Measurements from ENCODE around the gene DOK6.
"Not testable (repeated sequence)": the region's sequence is repeated elsewhere in the genome, so short reads cannot be mapped to it uniquely, and the experiment has no call there.

The DOK6 gene

DNA sequence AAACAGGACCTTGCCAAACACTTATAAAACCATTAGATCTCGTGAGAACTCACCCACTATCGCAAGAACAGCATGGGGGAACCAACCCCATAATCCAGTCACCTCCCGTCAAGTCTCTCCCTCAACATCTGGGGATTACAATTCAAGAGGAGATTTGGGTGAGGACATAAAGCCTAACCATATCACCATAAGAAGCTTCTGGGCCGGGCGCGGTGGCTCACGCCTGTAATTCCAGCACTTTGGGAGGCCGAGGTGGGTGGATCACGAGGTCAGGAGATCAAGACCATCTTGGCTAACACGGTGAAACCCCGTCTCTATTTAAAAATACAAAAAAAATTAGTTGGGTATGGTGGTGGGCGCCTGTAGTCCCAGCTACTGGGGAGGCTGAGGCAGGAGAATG is 434.3 kb downstream of the DOK6 start:
- not testable (repeated sequence) for H3K79me1 ChIP-seq (replicated peaks; ENCODE audit: low read length, poor library complexity, severe bottlenecking); H2BK15ac ChIP-seq (ENCODE audit: low read depth, poor library complexity, severe bottlenecking); H2BK5ac ChIP-seq (ENCODE audit: low read depth, low read length, poor library complexity, severe bottlenecking); H3K9ac ChIP-seq (ENCODE audit: low read length); H4K8ac ChIP-seq (ENCODE audit: low read length); H2BK12ac ChIP-seq (ENCODE audit: low read length in 2 of 2); H3K9me3 ChIP-seq (ENCODE audit: control insufficient read depth, low read length); H2AFZ ChIP-seq (ENCODE audit: low read depth, low read length); H3K14ac ChIP-seq (ENCODE audit: low read length in 2 of 2); H4K91ac ChIP-seq (ENCODE audit: low read length); DNase-seq; H3K23ac ChIP-seq (ENCODE audit: low read length in 2 of 2); H3K27ac ChIP-seq (ENCODE audit: low read length, poor library complexity, severe bottlenecking); H3K4me1 ChIP-seq (ENCODE audit: control insufficient read depth, insufficient read depth, low read depth, low read length); H3K4me3 ChIP-seq (ENCODE audit: insufficient read depth in 1 of 2, low read depth in 1 of 2, low read length in 2 of 2); H3K4me2 ChIP-seq (ENCODE audit: low read length, poor library complexity, severe bottlenecking); H3K36me3 ChIP-seq (ENCODE audit: control insufficient read depth in 1 of 2, insufficient read depth in 2 of 2, low read depth in 1 of 2, low read length in 2 of 2); H3K4ac ChIP-seq (ENCODE audit: low read depth in 1 of 2, low read length in 2 of 2); H2AK5ac ChIP-seq (ENCODE audit: low read length, severe bottlenecking); H3K18ac ChIP-seq (ENCODE audit: low read depth in 1 of 2, low read length in 2 of 2); H3K27me3 ChIP-seq (ENCODE audit: control insufficient read depth in 1 of 2, insufficient read depth in 1 of 2, low read length in 2 of 2); H2BK120ac ChIP-seq (ENCODE audit: low read depth, low read length)
- 92% methylated on average over 9 of the region's 12 CpGs for WGBS

DNA sequence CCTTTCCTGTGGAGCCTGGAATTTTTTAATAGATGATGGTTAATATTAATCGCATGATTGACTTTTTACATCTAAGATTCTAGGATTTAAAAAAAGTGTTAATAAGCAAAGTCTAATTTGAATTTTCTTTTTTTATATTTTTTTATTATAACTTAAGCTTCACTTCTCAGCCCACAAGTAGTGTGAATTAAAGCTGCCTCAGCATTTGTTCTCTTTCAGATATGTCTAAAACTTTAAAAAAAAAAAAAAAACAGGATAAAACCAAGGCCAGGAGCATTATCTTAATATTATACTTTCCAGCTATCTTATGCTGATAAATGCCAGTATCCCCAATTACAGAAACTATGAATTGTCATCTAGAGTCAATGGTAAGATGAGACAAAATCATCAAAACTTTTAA is 437.3 kb downstream of the DOK6 start:
- H4K91ac ChIP-seq (ENCODE audit: low read length): no peak overlapping the region
- no peak overlapping the region for H2BK12ac ChIP-seq (ENCODE audit: low read length in 2 of 2)
- H3K4me1 ChIP-seq (ENCODE audit: control insufficient read depth, insufficient read depth, low read depth, low read length): peaks cover 2% of the 10 kb centered on the region
- no peak overlapping the region for H4K8ac ChIP-seq (ENCODE audit: low read length)
- no peak overlapping the region for H2AFZ ChIP-seq (ENCODE audit: low read depth, low read length)
- no peaks in the 10 kb centered on the region for H3K9me3 ChIP-seq (ENCODE audit: control insufficient read depth, low read length)
- H3K9ac ChIP-seq (ENCODE audit: low read length): no peak overlapping the region
- no peak overlapping the region for H3K4ac ChIP-seq (ENCODE audit: low read depth in 1 of 2, low read length in 2 of 2)
- H2BK120ac ChIP-seq (ENCODE audit: low read depth, low read length): no peak overlapping the region
- no peak overlapping the region for H3K18ac ChIP-seq (ENCODE audit: low read depth in 1 of 2, low read length in 2 of 2)
- no peak overlapping the region for H3K27ac ChIP-seq (ENCODE audit: low read length, poor library complexity, severe bottlenecking)
- H3K4me3 ChIP-seq (ENCODE audit: insufficient read depth in 1 of 2, low read depth in 1 of 2, low read length in 2 of 2): no peak overlapping the region
- H3K23ac ChIP-seq (ENCODE audit: low read length in 2 of 2): no peak overlapping the region
- no peaks in the 10 kb centered on the region for H3K27me3 ChIP-seq (ENCODE audit: control insufficient read depth in 1 of 2, insufficient read depth in 1 of 2, low read length in 2 of 2)
- no peak overlapping the region for H2BK5ac ChIP-seq (ENCODE audit: low read depth, low read length, poor library complexity, severe bottlenecking)
- H3K14ac ChIP-seq (ENCODE audit: low read length in 2 of 2): no peak overlapping the region
- H3K36me3 ChIP-seq (ENCODE audit: control insufficient read depth in 1 of 2, insufficient read depth in 2 of 2, low read depth in 1 of 2, low read length in 2 of 2): no peaks in the 10 kb centered on the region
- WGBS: no CpG with 5 or more reads among the region's 1 CpG
- H3K4me2 ChIP-seq (ENCODE audit: low read length, poor library complexity, severe bottlenecking): no peak overlapping the region
- no peak for DNase-seq
- no peak overlapping the region for H2AK5ac ChIP-seq (ENCODE audit: low read length, severe bottlenecking)
- H2BK15ac ChIP-seq (ENCODE audit: low read depth, poor library complexity, severe bottlenecking): no peak overlapping the region
- no peaks in the 10 kb centered on the region for H3K79me1 ChIP-seq (replicated peaks; ENCODE audit: low read length, poor library complexity, severe bottlenecking)

DNA sequence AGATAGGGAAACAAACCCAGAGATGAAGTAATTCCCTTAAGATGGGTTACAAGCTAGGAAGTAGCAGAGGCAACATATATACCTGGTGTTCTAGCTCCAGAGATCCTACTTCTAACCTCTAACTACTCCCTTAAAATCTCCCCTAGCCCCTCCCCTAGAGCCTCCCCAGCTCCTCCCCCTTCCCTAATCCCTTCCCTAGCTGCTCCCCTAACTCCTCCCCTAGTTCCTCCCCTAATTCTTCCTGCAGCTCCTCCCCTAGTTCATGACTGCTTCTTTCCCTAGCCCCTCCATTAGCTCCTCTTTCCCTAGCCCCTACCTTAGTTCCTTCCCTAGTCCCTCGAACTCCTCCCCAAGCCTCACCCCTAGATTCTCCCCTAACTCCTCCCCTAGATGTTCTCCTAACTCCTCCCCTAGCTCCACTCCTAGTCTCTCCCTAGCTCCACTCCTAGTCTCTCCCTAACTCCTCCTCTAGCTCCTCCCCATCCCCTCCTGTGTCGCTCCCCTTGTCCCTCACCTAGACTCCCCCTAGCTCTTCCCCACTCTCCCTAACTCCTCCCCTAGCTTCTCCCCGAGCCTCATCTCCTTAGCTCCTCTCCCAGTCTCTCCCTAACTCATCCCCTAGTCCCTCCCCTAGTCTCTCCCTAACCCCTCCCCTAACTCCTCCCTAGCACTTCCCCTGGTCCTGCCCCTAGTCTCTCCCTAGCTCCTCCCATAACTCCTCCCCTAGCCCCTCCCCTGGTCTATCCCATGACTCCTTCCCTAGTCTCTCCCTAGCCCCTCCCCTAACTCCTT is 438.1 kb downstream of the DOK6 start:
- no peak overlapping the region for H2BK15ac ChIP-seq (ENCODE audit: low read depth, poor library complexity, severe bottlenecking)
- H3K14ac ChIP-seq (ENCODE audit: low read length in 2 of 2): peak overlapping the region in 1 of 2 experiments; percentile 71
- H4K8ac ChIP-seq (ENCODE audit: low read length): no peak overlapping the region
- H2AK5ac ChIP-seq (ENCODE audit: low read length, severe bottlenecking): no peak overlapping the region
- no peak overlapping the region for H2BK120ac ChIP-seq (ENCODE audit: low read depth, low read length)
- H3K27ac ChIP-seq (ENCODE audit: low read length, poor library complexity, severe bottlenecking): no peak overlapping the region
- no peak overlapping the region for H3K4me2 ChIP-seq (ENCODE audit: low read length, poor library complexity, severe bottlenecking)
- DNase-seq: no peak
- no peak overlapping the region for H3K9ac ChIP-seq (ENCODE audit: low read length)
- H2BK5ac ChIP-seq (ENCODE audit: low read depth, low read length, poor library complexity, severe bottlenecking): no peak overlapping the region
- no peak overlapping the region for H2BK12ac ChIP-seq (ENCODE audit: low read length in 2 of 2)
- no peak overlapping the region for H3K4ac ChIP-seq (ENCODE audit: low read depth in 1 of 2, low read length in 2 of 2)
- no peaks in the 10 kb centered on the region for H3K27me3 ChIP-seq (ENCODE audit: control insufficient read depth in 1 of 2, insufficient read depth in 1 of 2, low read length in 2 of 2)
- H3K9me3 ChIP-seq (ENCODE audit: control insufficient read depth, low read length): no peaks in the 10 kb centered on the region
- peaks cover 2% of the 10 kb centered on the region for H3K4me1 ChIP-seq (ENCODE audit: control insufficient read depth, insufficient read depth, low read depth, low read length)
- 94% methylated on average over 3 of the region's 3 CpGs for WGBS
- no peaks in the 10 kb centered on the region for H3K79me1 ChIP-seq (replicated peaks; ENCODE audit: low read length, poor library complexity, severe bottlenecking)
- H4K91ac ChIP-seq (ENCODE audit: low read length): no peak overlapping the region
- no peak overlapping the region for H2AFZ ChIP-seq (ENCODE audit: low read depth, low read length)
- no peak overlapping the region for H3K18ac ChIP-seq (ENCODE audit: low read depth in 1 of 2, low read length in 2 of 2)
- no peak overlapping the region for H3K23ac ChIP-seq (ENCODE audit: low read length in 2 of 2)
- H3K36me3 ChIP-seq (ENCODE audit: control insufficient read depth in 1 of 2, insufficient read depth in 2 of 2, low read depth in 1 of 2, low read length in 2 of 2): no peaks in the 10 kb centered on the region
- H3K4me3 ChIP-seq (ENCODE audit: insufficient read depth in 1 of 2, low read depth in 1 of 2, low read length in 2 of 2): no peak overlapping the region

DNA sequence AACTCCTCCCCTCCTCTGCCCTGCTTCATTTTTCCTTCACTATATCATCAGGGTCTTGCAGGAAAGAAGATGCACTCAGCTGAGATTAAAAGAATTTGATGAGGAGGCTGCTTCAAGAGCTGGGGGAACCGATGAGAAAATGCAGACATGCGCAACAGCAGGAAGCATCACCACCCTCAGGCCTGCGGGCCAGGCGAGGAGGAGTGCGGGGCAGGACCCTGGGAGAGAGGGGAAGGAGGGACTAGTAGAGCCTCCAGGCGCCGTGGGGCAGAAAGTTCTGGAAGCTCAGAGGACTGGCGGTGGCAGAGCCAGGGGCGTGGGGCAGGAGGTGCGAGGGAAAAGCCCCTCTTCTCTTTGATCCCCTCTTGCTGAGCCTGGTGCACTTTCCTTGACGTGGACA is 438.8 kb downstream of the DOK6 start:
- no peak overlapping the region for H3K4me2 ChIP-seq (ENCODE audit: low read length, poor library complexity, severe bottlenecking)
- peaks cover 2% of the 10 kb centered on the region for H3K4me1 ChIP-seq (ENCODE audit: control insufficient read depth, insufficient read depth, low read depth, low read length)
- 94% methylated on average over 10 of the region's 11 CpGs for WGBS
- no peak overlapping the region for H3K4ac ChIP-seq (ENCODE audit: low read depth in 1 of 2, low read length in 2 of 2)
- H3K36me3 ChIP-seq (ENCODE audit: control insufficient read depth in 1 of 2, insufficient read depth in 2 of 2, low read depth in 1 of 2, low read length in 2 of 2): no peaks in the 10 kb centered on the region
- H4K91ac ChIP-seq (ENCODE audit: low read length): no peak overlapping the region
- no peak overlapping the region for H2AFZ ChIP-seq (ENCODE audit: low read depth, low read length)
- H3K23ac ChIP-seq (ENCODE audit: low read length in 2 of 2): peak overlapping the region in 1 of 2 experiments; percentile 89
- no peaks in the 10 kb centered on the region for H3K9me3 ChIP-seq (ENCODE audit: control insufficient read depth, low read length)
- no peak overlapping the region for H2BK120ac ChIP-seq (ENCODE audit: low read depth, low read length)
- DNase-seq: no peak
- H2AK5ac ChIP-seq (ENCODE audit: low read length, severe bottlenecking): no peak overlapping the region
- H3K18ac ChIP-seq (ENCODE audit: low read depth in 1 of 2, low read length in 2 of 2): no peak overlapping the region
- peak overlapping the region in 1 of 2 experiments; percentile 71 for H2BK12ac ChIP-seq (ENCODE audit: low read length in 2 of 2)
- no peaks in the 10 kb centered on the region for H3K79me1 ChIP-seq (replicated peaks; ENCODE audit: low read length, poor library complexity, severe bottlenecking)
- H4K8ac ChIP-seq (ENCODE audit: low read length): no peak overlapping the region
- no peak overlapping the region for H3K9ac ChIP-seq (ENCODE audit: low read length)
- no peak overlapping the region for H3K14ac ChIP-seq (ENCODE audit: low read length in 2 of 2)
- H2BK5ac ChIP-seq (ENCODE audit: low read depth, low read length, poor library complexity, severe bottlenecking): no peak overlapping the region
- no peak overlapping the region for H2BK15ac ChIP-seq (ENCODE audit: low read depth, poor library complexity, severe bottlenecking)
- no peak overlapping the region for H3K4me3 ChIP-seq (ENCODE audit: insufficient read depth in 1 of 2, low read depth in 1 of 2, low read length in 2 of 2)
- H3K27ac ChIP-seq (ENCODE audit: low read length, poor library complexity, severe bottlenecking): no peak overlapping the region
- H3K27me3 ChIP-seq (ENCODE audit: control insufficient read depth in 1 of 2, insufficient read depth in 1 of 2, low read length in 2 of 2): no peaks in the 10 kb centered on the region
